WI38 (cell line): ENCODE measurements around the gene HCN4.

ENCODE experiments used
- H3K4me3 ChIP-seq: 2 replicates; pipeline ENCODE4 v1.5.1; 2011; ENCODE audit warnings: low read depth, mild to moderate bottlenecking, control low read depth, low read length
- TF ChIP-seq, protein P1 (sequence below): IDR thresholded peaks from 2 replicates; pipeline ENCODE4 v1.5.1; 2012; ENCODE audit warnings: low read depth, mild to moderate bottlenecking, control low read depth, low read length

Gene HCN4

DNA sequence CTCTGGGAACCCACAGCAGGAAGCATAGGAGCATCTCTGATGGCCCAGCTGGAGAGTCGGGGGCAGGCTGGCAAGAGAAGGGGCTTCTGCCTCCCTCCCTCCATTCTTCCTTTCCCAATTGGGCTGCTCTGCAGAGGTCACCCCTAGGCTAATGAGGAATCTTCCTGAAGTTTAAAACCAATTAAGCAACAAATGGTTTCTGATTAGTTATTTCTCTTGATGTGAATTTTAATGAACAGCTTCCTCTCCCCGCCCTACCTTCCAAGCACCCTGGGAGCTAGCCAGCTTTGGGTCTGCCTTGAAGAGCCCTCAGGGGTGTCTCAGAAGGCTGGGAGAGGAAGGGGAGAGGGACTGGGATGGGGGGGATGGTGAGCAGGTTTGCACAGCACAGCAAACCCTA, 24.6 kb upstream of the HCN4 start:
- H3K4me3 ChIP-seq, result no peak overlapping the region
- TF ChIP-seq, protein P1, sequence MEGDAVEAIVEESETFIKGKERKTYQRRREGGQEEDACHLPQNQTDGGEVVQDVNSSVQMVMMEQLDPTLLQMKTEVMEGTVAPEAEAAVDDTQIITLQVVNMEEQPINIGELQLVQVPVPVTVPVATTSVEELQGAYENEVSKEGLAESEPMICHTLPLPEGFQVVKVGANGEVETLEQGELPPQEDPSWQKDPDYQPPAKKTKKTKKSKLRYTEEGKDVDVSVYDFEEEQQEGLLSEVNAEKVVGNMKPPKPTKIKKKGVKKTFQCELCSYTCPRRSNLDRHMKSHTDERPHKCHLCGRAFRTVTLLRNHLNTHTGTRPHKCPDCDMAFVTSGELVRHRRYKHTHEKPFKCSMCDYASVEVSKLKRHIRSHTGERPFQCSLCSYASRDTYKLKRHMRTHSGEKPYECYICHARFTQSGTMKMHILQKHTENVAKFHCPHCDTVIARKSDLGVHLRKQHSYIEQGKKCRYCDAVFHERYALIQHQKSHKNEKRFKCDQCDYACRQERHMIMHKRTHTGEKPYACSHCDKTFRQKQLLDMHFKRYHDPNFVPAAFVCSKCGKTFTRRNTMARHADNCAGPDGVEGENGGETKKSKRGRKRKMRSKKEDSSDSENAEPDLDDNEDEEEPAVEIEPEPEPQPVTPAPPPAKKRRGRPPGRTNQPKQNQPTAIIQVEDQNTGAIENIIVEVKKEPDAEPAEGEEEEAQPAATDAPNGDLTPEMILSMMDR, result no peak

DNA sequence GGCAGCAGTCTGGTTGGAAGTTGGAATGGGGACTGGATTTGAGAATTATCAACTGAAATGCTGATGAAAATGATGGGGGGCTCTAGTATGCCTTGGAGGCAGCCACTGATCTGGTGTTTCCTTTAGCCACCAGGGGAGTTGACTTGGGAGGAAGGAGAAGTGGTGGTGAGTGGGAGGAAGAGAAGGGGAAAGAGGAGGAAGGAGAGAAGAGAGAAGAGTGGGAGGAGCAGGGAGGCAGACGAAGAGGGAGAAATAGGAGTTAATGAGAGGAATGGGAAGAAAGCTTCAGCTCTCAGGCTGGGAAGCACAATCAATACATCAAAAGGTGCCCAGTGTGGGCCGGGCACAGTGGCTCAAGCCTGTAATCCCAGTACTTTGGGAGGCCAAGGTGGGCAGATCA, 23.3 kb upstream of the HCN4 start:
- H3K4me3 ChIP-seq, result no peak overlapping the region
- TF ChIP-seq, protein P1, result no peak

DNA sequence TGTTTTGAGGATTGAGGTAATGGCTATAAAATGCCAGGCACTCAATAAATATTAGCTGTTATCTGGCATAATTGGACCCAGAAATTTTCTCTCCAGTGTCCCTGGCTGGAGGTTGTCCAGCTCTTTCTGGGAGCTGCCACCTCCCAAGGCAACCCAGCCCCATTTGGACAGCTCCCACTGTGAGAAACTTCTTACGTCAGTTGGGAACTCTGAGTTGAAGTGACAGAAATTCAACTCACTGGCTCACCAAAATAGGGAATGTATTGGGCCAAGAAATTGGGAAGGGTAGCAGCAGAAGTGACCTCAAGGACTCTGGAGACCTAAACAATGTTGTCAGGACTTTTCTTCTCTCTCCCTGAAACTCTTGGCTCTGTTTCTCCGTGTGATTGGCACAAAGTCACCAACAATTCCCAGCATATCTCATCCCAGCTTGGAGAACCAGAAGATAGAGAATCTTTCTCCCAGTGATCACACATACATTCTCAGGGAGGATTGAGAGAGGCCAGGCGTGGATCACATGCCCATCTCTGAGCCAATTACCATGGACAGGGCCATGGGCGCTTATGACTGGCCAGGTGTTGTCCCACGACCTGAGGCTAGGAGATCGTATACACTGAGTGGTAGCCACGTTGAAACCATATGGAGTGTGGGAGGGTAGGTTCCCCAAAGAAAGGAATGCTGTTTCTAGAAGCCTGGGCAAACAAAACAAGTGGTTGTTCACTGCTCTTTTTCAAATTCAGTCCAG, 22.5 kb upstream of the HCN4 start:
- TF ChIP-seq, protein P1, result no peak

DNA sequence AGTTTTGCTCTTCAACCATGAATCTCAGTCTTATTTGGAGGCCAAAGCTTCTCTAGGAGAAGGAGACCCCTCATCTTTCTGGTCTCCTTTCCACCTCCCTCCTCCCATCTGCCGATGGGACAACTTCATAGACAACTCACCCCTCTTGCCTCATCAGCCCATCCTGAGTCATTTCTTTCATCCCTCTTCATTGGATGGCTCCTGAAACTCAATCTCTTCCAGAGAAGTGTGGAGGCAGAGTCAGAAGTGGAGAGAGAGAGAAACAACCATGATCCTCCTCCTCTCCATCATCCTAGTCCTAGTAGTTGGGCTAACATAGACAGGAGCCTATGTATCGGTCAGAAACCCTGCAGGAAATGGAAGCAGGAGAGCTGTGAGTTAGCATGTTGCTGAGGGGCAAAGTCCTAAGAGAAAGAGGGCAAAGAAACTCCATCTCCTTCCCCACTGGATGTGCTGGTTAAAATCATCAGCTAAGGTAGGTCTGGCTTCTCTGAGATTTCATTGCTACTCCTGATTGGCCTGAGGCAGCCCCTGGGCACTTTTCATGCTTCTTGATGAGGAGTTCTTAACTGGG, 21.3 kb upstream of the HCN4 start:
- TF ChIP-seq, protein P1, result no peak
- H3K4me3 ChIP-seq, result no peak overlapping the region

More for the DNA sequence above, 22.5 kb upstream of the HCN4 start:
- no peak overlapping the region for H3K4me3 ChIP-seq

DNA sequence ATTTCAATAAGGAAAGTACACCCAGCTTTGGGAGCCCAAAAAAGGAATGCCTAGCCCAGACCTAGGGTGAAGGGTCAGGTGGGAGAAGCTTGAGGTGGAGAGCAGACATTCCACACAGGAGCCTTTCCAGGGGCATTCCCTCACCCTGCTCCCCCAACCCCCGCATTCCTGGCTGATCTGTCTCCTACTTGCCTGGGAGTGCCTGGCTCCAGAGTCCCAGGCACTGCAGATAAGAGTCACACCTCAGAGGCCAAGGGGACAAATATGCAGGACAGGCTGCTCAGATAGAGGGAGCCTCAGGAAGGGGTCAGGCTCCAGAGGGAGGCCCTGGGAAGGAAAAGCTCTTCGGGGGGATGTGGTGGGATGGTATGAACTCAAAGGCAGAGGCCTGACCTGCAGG, 20.8 kb upstream of the HCN4 start:
- no peak overlapping the region for H3K4me3 ChIP-seq
- TF ChIP-seq, protein P1, result no peak

DNA sequence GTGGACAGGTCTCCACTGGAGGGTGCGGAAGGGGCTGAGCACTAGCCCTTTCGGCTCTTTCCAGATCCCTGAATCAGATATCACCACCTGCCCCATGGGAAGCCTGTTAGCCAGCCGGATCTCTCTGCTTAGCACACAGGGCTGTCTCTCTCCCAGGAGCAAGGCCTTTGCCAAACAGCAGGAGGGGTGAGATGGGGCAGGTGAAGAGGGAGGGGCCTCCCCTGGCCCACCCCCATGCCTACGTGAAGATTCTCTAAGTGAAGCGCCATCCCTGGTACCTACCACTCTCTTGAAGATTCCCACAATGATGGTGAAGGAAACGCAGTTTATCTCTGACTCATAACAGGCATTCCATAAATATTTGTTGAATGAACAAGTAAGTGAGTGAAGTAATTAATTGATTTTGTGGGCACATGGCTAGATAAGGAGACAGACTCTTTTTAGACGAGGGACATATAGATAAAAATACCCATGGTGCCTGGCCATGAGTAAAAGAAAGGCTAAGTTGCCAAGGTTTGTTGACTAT, 19.6 kb upstream of the HCN4 start:
- TF ChIP-seq, protein P1, result no peak
- H3K4me3 ChIP-seq, result no peak overlapping the region

DNA sequence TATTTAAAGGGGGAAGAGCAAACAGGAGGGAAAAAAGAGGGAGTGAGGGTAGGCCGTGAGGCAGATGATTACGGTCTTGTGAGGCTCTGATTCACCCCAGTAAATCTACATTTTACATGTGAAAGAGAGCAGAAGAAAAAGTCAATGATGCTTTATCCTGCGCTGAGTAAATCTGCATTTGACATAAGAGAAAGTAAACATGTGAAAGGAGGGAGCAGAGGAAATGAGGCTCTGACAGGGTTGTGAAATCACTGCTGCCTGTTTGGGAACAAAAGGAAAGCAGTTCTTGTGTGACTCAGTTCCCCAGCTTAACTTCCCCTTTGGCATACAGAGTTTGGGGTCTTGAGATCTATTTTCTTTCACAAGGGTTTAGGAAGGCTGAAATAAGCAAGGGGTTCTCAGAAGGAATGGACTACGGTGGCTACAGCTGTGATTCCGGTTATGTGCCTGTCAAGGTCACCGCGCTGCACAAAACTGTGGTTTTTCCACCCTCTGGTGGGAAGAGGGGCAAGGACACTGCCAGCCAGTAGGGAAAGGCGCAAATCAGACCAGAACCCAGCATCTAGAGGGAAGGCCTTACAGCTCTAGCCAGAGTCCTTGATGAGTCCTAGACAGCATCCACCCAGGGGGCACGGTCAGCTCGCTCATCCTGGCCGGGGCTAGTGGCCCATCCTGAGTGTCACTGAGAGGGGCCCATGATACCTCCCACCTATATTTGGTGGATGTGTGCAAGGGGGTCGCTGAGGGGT, 18.9 kb upstream of the HCN4 start:
- TF ChIP-seq, protein P1, result no peak
- no peak overlapping the region for H3K4me3 ChIP-seq
